GM23338 (cell line): ENCODE results near the gene ADI1.

Experiments used
- CREB1 ChIP-seq: fragments of 250-450 bp; sonication (Bioruptor Pico); IDR thresholded peaks from 2 replicates; pipeline ENCODE4 v1.5.0; 2020; ENCODE audit warnings: low read depth, mild to moderate bottlenecking, moderate library complexity
- EZH2 ChIP-seq: fragments of 200-600 bp; sonication (generic); IDR thresholded peaks from one replicate; pipeline ENCODE4 v1.8.0; 2017; ENCODE audit warnings: antibody characterized with exemption, mild to moderate bottlenecking, low read depth; ENCODE audit not compliant: unreplicated experiment
- EZH2phosphoT487 ChIP-seq: fragments of 200-600 bp; sonication (generic); IDR thresholded peaks from one replicate; pipeline ENCODE4 v1.8.1; 2018; ENCODE audit warnings: antibody characterized with exemption; ENCODE audit not compliant: unreplicated experiment
- JUNB ChIP-seq: IDR thresholded peaks from one replicate; pipeline ENCODE4 v1.6.1; 2016; ENCODE audit warnings: antibody characterized with exemption; ENCODE audit not compliant: unreplicated experiment
- NANOG ChIP-seq: IDR thresholded peaks from 2 replicates; pipeline ENCODE4 v1.6.1; 2016; ENCODE audit warnings: antibody characterized with exemption, borderline replicate concordance
- POLR2AphosphoS5 ChIP-seq: IDR thresholded peaks from 2 replicates; pipeline ENCODE4 v1.6.1; 2016; ENCODE audit warnings: antibody characterized with exemption, low read depth
- STAT1 ChIP-seq: IDR thresholded peaks from one replicate; pipeline ENCODE4 v1.6.1; 2016; ENCODE audit warnings: antibody characterized with exemption; ENCODE audit not compliant: unreplicated experiment
- ZNF114 ChIP-seq: fragments of 250-450 bp; sonication (Bioruptor Pico); IDR thresholded peaks from 2 replicates; pipeline ENCODE4 v1.5.0; 2020; ENCODE audit warnings: mild to moderate bottlenecking, moderate library complexity
- TF ChIP-seq, protein P1 (sequence below), 2 experiments: fragments of 200-600 bp in 1 of 2; sonication (generic) in 1 of 2; conservative IDR thresholded peaks; 2 replicates each; pipeline versions ENCODE4 v1.5.1 to v1.6.1; 2016 to 2017; ENCODE audit warnings: antibody characterized with exemption in 2 of 2, low read depth in 2 of 2, mild to moderate bottlenecking in 2 of 2, moderate library complexity in 1 of 2
- TF ChIP-seq, protein P2 (sequence below): IDR thresholded peaks from one replicate; pipeline ENCODE4 v1.6.1; 2018; ENCODE audit warnings: antibody characterized with exemption; ENCODE audit not compliant: unreplicated experiment
- TF ChIP-seq, protein P3 (sequence below): IDR thresholded peaks from 2 replicates; pipeline ENCODE4 v1.6.1; 2016; ENCODE audit warnings: antibody characterized with exemption
- TF ChIP-seq, protein P4 (sequence below): fragments of 250-450 bp; sonication (Bioruptor Pico); IDR thresholded peaks from 2 replicates; pipeline ENCODE4 v1.5.0; 2020; ENCODE audit warnings: mild to moderate bottlenecking, moderate library complexity

DNA sequence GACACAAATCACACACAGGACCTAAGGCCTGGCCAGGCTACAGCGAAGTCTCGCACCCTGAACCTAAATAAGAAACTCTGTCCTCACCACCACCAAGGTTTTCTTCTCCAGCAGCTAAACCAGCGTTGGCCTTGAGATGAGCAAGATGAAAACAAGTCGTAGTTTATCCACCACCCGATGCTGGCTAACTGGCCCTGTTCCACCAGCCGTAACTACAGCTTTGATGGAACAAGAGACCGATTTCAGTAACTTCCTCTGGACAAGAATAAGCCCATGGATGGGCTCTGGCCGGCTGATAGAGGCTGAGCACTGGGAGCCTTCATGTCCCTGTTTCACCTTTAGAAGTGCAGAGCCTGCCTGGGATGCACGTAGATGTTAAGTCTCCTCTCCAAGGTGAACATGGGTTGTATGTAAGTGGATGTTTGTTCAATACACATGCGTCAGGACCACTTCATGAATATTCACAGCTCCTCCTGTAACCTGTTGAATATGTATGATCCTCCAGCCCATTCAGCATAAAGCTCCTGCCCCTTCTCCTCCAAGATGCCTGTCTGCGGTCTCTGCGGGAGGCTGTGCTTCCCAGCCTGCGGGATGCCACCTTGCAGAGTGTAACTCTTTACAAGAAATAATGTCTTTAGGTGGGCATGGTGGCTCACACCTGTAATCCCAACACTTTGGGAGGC, 24.2 kb downstream of the ADI1 start:
- TF ChIP-seq, protein P1, sequence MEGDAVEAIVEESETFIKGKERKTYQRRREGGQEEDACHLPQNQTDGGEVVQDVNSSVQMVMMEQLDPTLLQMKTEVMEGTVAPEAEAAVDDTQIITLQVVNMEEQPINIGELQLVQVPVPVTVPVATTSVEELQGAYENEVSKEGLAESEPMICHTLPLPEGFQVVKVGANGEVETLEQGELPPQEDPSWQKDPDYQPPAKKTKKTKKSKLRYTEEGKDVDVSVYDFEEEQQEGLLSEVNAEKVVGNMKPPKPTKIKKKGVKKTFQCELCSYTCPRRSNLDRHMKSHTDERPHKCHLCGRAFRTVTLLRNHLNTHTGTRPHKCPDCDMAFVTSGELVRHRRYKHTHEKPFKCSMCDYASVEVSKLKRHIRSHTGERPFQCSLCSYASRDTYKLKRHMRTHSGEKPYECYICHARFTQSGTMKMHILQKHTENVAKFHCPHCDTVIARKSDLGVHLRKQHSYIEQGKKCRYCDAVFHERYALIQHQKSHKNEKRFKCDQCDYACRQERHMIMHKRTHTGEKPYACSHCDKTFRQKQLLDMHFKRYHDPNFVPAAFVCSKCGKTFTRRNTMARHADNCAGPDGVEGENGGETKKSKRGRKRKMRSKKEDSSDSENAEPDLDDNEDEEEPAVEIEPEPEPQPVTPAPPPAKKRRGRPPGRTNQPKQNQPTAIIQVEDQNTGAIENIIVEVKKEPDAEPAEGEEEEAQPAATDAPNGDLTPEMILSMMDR (conservative IDR thresholded peaks at IDR 0.05; ENCODE audit: low read depth in 2 of 2) = no peak
- TF ChIP-seq POLR2AphosphoS5 = no peak
- TF ChIP-seq, protein P2, sequence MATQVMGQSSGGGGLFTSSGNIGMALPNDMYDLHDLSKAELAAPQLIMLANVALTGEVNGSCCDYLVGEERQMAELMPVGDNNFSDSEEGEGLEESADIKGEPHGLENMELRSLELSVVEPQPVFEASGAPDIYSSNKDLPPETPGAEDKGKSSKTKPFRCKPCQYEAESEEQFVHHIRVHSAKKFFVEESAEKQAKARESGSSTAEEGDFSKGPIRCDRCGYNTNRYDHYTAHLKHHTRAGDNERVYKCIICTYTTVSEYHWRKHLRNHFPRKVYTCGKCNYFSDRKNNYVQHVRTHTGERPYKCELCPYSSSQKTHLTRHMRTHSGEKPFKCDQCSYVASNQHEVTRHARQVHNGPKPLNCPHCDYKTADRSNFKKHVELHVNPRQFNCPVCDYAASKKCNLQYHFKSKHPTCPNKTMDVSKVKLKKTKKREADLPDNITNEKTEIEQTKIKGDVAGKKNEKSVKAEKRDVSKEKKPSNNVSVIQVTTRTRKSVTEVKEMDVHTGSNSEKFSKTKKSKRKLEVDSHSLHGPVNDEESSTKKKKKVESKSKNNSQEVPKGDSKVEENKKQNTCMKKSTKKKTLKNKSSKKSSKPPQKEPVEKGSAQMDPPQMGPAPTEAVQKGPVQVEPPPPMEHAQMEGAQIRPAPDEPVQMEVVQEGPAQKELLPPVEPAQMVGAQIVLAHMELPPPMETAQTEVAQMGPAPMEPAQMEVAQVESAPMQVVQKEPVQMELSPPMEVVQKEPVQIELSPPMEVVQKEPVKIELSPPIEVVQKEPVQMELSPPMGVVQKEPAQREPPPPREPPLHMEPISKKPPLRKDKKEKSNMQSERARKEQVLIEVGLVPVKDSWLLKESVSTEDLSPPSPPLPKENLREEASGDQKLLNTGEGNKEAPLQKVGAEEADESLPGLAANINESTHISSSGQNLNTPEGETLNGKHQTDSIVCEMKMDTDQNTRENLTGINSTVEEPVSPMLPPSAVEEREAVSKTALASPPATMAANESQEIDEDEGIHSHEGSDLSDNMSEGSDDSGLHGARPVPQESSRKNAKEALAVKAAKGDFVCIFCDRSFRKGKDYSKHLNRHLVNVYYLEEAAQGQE = no peak
- TF ChIP-seq EZH2 = no peak
- no peak for TF ChIP-seq EZH2phosphoT487
- TF ChIP-seq NANOG = no peak
- TF ChIP-seq, protein P3, sequence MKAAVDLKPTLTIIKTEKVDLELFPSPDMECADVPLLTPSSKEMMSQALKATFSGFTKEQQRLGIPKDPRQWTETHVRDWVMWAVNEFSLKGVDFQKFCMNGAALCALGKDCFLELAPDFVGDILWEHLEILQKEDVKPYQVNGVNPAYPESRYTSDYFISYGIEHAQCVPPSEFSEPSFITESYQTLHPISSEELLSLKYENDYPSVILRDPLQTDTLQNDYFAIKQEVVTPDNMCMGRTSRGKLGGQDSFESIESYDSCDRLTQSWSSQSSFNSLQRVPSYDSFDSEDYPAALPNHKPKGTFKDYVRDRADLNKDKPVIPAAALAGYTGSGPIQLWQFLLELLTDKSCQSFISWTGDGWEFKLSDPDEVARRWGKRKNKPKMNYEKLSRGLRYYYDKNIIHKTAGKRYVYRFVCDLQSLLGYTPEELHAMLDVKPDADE = no peak
- no peak for TF ChIP-seq STAT1
- TF ChIP-seq CREB1 (CRISPR knock-in tag) = no peak
- TF ChIP-seq JUNB = no peak
- no peak for TF ChIP-seq ZNF114 (CRISPR knock-in tag)
- TF ChIP-seq, protein P4, sequence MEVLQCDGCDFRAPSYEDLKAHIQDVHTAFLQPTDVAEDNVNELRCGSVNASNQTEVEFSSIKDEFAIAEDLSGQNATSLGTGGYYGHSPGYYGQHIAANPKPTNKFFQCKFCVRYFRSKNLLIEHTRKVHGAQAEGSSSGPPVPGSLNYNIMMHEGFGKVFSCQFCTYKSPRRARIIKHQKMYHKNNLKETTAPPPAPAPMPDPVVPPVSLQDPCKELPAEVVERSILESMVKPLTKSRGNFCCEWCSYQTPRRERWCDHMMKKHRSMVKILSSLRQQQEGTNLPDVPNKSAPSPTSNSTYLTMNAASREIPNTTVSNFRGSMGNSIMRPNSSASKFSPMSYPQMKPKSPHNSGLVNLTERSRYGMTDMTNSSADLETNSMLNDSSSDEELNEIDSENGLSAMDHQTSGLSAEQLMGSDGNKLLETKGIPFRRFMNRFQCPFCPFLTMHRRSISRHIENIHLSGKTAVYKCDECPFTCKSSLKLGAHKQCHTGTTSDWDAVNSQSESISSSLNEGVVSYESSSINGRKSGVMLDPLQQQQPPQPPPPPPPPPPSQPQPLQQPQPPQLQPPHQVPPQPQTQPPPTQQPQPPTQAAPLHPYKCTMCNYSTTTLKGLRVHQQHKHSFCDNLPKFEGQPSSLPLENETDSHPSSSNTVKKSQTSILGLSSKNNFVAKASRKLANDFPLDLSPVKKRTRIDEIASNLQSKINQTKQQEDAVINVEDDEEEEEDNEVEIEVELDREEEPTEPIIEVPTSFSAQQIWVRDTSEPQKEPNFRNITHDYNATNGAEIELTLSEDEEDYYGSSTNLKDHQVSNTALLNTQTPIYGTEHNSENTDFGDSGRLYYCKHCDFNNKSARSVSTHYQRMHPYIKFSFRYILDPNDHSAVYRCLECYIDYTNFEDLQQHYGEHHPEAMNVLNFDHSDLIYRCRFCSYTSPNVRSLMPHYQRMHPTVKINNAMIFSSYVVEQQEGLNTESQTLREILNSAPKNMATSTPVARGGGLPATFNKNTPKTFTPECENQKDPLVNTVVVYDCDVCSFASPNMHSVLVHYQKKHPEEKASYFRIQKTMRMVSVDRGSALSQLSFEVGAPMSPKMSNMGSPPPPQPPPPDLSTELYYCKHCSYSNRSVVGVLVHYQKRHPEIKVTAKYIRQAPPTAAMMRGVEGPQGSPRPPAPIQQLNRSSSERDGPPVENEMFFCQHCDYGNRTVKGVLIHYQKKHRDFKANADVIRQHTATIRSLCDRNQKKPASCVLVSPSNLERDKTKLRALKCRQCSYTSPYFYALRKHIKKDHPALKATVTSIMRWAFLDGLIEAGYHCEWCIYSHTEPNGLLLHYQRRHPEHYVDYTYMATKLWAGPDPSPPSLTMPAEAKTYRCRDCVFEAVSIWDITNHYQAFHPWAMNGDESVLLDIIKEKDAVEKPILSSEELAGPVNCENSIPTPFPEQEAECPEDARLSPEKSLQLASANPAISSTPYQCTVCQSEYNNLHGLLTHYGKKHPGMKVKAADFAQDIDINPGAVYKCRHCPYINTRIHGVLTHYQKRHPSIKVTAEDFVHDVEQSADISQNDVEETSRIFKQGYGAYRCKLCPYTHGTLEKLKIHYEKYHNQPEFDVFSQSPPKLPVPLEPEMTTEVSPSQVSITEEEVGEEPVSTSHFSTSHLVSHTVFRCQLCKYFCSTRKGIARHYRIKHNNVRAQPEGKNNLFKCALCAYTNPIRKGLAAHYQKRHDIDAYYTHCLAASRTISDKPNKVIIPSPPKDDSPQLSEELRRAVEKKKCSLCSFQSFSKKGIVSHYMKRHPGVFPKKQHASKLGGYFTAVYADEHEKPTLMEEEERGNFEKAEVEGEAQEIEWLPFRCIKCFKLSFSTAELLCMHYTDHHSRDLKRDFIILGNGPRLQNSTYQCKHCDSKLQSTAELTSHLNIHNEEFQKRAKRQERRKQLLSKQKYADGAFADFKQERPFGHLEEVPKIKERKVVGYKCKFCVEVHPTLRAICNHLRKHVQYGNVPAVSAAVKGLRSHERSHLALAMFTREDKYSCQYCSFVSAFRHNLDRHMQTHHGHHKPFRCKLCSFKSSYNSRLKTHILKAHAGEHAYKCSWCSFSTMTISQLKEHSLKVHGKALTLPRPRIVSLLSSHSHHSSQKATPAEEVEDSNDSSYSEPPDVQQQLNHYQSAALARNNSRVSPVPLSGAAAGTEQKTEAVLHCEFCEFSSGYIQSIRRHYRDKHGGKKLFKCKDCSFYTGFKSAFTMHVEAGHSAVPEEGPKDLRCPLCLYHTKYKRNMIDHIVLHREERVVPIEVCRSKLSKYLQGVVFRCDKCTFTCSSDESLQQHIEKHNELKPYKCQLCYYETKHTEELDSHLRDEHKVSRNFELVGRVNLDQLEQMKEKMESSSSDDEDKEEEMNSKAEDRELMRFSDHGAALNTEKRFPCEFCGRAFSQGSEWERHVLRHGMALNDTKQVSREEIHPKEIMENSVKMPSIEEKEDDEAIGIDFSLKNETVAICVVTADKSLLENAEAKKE (CRISPR knock-in tag) = no peak
